D721Med (cell line): Measurements from ENCODE around the gene FANCD2OS.
"Not testable (repeated sequence)": the region's sequence is repeated elsewhere in the genome, so short reads cannot be mapped to it uniquely, and the experiment has no call there.

ENCODE experiments used
- DNase-seq: peaks from one replicate; pipeline ENCODE4 v3.0.0; 2011; ENCODE audit warnings: low spot score; ENCODE audit not compliant: insufficient read length
- FAIRE-seq: peaks from 2 replicates; lab custom pipeline; 2011; peaks lifted over from hg19 to GRCh38; lab: Jason Lieb, UNC
- TF ChIP-seq, protein P1 (sequence below): IDR thresholded peaks from 2 replicates; pipeline ENCODE4 v1.5.1; 2012; ENCODE audit warnings: mild to moderate bottlenecking, control low read depth; ENCODE audit not compliant: insufficient read depth; ENCODE audit errors: missing control alignments

FANCD2OS gene

GRCh38 chr3:10145685-10146084, 37.6 kb upstream of the FANCD2OS start:
- FAIRE-seq (no peak), DNase-seq (no peak)
- TF ChIP-seq, protein P1, sequence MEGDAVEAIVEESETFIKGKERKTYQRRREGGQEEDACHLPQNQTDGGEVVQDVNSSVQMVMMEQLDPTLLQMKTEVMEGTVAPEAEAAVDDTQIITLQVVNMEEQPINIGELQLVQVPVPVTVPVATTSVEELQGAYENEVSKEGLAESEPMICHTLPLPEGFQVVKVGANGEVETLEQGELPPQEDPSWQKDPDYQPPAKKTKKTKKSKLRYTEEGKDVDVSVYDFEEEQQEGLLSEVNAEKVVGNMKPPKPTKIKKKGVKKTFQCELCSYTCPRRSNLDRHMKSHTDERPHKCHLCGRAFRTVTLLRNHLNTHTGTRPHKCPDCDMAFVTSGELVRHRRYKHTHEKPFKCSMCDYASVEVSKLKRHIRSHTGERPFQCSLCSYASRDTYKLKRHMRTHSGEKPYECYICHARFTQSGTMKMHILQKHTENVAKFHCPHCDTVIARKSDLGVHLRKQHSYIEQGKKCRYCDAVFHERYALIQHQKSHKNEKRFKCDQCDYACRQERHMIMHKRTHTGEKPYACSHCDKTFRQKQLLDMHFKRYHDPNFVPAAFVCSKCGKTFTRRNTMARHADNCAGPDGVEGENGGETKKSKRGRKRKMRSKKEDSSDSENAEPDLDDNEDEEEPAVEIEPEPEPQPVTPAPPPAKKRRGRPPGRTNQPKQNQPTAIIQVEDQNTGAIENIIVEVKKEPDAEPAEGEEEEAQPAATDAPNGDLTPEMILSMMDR = no peak

- DNase-seq (no peak), FAIRE-seq (no peak)
- TF ChIP-seq, protein P1 = no peak
These were observed 34.9 kb upstream of the FANCD2OS start for GRCh38 chr3:10142707-10143560.

- TF ChIP-seq, protein P1 = no peak
- DNase-seq = no peak
- no peak for FAIRE-seq
These were observed 33.0 kb upstream of the FANCD2OS start for GRCh38 chr3:10140996-10141546.

DNA sequence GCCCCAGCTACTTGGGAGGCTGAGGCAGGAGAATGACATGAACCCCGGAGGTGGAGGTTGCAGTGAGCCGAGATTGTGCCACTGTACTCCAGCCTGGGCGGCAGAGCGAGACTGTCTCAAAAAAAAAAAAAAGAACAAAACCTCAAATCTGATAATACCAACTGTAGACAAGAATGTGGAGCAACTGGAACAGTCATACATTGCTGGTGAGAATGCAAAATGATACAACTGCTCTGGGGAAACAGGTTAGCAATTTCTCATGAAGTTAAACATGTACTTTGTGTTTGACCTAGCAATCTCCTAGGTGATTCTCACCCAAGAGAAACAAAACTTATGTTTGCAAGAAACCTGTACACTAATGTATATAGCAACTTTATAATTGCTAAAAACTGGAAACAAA, 29.1 kb upstream of the FANCD2OS start:
- DNase-seq (no peak), FAIRE-seq (no peak)
- TF ChIP-seq, protein P1 = no peak

DNA sequence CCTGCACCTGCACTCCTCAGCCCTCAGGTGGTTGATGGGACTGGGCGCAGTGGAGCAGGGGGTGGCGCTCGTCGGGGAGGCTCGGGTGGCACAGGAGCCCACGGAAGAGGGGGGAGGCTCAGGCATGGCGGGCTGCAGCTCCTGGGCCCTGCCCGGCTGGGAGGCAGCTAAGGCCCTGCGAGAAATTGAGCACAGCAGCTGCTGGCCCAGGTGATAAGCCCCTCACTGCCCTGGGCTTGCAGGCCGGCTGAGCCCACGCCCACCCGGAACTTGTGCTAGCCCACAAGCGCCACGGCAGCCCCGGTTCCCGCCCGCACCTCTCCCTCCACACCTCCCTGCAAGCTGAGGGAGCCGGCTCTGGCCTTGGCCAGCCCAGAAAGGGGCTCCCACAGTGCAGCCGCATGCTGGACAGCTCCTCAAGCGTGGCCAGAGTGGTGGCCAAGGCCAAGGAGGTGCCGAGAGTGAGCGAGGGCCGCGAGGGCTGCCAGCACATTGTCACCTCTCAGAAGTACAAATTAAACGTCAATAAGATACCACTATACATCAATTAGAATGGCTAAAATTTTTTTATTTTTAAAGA, 28.5 kb upstream of the FANCD2OS start:
- FAIRE-seq = no peak
- TF ChIP-seq, protein P1 = no peak
- DNase-seq = no peak

DNA sequence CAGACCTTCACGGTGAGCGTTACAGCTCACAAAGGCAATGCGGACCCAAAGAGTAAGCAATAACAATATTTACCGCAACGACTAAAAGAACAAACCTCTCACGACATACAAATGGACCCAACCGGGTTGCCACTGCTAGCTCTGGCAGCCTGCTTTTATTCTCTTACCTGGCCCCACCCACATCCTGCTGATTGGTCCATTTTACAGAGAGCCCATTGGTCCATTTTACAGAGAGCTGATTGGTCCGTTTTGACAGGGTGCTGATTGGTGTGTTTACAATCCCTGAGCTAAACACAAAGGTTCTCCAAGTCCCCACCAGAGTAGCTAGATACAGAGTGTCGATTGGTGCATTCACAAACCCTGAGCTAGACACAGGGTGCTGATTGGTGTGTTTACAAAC, 27.8 kb upstream of the FANCD2OS start:
- not testable (repeated sequence) for FAIRE-seq, DNase-seq

- DNase-seq = no peak
- no peak for FAIRE-seq
- TF ChIP-seq, protein P1 = no peak
These were observed 14.7 kb upstream of the FANCD2OS start for GRCh38 chr3:10122724-10123123.
